ENCODE results near the gene RAB8B.

RAB8B gene

GRCh38 chr15:63227689-63228088 is 38.3 kb downstream of the RAB8B start:
- DNase-seq (ENCODE audit: low read depth) = no peak
- no peak for TF ChIP-seq CTCF (conservative IDR thresholded peaks at IDR 0.05; ENCODE audit: low read length)
- no peak overlapping the region for H3K4me3 ChIP-seq (ENCODE audit: low read length)

DNA sequence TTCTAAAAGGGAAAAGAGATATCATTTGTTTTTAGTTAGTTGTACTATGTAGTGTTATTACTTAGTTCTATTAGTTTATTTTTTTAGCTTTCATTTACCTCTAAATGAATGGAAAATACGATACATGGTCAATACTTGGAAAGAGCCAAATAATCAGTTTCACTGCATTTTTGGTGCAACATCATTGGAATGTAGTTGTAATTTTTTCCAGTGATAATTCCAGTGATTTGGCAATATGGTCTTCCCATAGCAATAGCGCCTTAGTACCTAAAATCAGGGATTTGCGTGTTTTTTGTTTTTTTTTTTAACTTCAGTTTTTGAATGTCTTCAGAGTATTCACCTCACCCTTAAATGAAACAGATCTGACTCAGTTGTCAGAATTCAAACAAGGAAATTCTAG is 41.8 kb downstream of the RAB8B start:
- no peak for DNase-seq (ENCODE audit: low read depth)
- no peak overlapping the region for H3K4me3 ChIP-seq (ENCODE audit: low read length)
- TF ChIP-seq CTCF (conservative IDR thresholded peaks at IDR 0.05; ENCODE audit: low read length) = no peak

DNA sequence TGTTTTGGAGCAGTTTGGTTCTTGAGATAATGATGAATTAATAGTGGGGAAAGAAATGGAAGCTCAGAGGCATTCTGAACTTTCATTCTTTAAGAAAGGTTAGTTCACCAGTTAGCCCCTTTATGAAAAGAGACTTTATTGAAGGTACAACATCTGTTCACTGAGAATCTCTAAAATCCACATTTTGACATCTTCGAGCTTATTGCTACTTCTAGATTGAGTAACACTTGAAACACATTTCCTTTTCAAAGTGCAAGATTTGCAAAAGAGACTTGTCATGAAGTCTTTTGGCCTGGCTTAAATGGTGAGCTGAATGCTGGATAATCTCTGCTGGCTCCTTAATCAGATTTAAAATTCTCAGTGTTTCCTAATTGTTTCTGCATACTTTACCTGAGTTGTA is 42.3 kb downstream of the RAB8B start:
- no peak overlapping the region for H3K4me3 ChIP-seq (ENCODE audit: low read length)
- TF ChIP-seq CTCF (conservative IDR thresholded peaks at IDR 0.05; ENCODE audit: low read length) = no peak
- peak; percentile 55 for DNase-seq (ENCODE audit: low read depth)

- no peak for TF ChIP-seq CTCF (conservative IDR thresholded peaks at IDR 0.05; ENCODE audit: low read length)
- DNase-seq (ENCODE audit: low read depth) = no peak
- no peak overlapping the region for H3K4me3 ChIP-seq (ENCODE audit: low read length)
Measured at GRCh38 chr15:63232405-63232804, 43.0 kb downstream of the RAB8B start.

DNA sequence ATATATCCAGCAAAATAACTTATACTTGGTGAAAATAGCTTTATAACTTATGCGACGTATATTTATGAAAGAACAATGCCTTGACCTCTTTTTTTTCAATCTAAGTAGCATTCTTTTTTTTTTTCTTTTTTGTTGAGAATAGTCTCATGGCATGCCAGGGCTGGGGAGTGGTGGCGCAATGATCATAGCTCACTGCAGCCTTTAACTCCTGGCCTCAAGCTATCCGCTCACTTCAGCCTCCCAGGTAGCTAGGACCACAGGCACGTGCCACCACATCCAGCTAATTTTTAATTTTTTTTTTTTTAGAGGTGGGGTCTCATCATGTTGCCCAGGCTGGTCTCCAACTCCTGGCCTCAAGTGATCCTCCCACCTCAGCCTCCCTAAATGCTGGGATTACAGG is 43.5 kb downstream of the RAB8B start:
- no peak overlapping the region for H3K4me3 ChIP-seq (ENCODE audit: low read length)
- TF ChIP-seq CTCF (conservative IDR thresholded peaks at IDR 0.05; ENCODE audit: low read length) = no peak
- DNase-seq (ENCODE audit: low read depth) = peak; percentile 40

- H3K4me3 ChIP-seq (ENCODE audit: low read length) = no peak overlapping the region
- DNase-seq (ENCODE audit: low read depth) = peak; percentile 57
- TF ChIP-seq CTCF (conservative IDR thresholded peaks at IDR 0.05; ENCODE audit: low read length) = no peak
Measured at GRCh38 chr15:63233667-63234423, 44.4 kb downstream of the RAB8B start.

GRCh38 chr15:63234451-63234870 is 45.1 kb downstream of the RAB8B start:
- peak; percentile 56 for DNase-seq (ENCODE audit: low read depth)
- H3K4me3 ChIP-seq (ENCODE audit: low read length) = no peak overlapping the region
- no peak for TF ChIP-seq CTCF (conservative IDR thresholded peaks at IDR 0.05; ENCODE audit: low read length)

All from AG10803 (cell line).